GM19240 (cell line): Measurements from ENCODE around the gene RFX1.
"Not testable (repeated sequence)": the region's sequence is repeated elsewhere in the genome, so short reads cannot be mapped to it uniquely, and the experiment has no call there.

Source experiments
- DNase-seq: peaks from one replicate; pipeline ENCODE4 v3.0.0; 2011; ENCODE audit warnings: low spot score; ENCODE audit not compliant: insufficient read length

RFX1 gene

GRCh38 chr19:14006085-14006765 lies at the start of gene RFX1:
Gene RFX1, minus strand, starts transcription at chr19:14006320. Its CDS starts 12,477 bp downstream, at chr19:13993843.
- DNase-seq = no peak

DNA sequence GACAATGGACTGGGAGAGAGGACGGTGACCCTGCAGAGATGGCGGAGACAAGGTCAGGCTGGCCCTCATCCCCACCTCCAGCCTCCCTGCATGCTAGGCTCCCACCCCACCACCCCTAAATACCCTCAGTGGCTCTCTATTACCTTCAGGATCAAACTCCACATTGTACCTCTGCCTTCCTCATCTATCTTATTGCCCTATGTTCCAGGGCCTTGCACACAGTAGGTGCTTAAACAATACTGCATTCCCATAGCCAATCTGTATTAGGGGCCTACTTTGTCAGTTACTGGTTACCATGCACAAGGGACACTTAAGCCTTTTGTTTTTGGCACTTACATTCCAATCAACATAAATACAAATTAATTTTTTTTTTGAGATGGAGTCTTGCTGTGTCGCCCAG lies 49.3 kb upstream of the RFX1 start:
- DNase-seq = no peak

- DNase-seq = no peak
Measured at GRCh38 chr19:14054721-14055120, 48.6 kb upstream of the RFX1 start.

- DNase-seq = no peak
Measured at GRCh38 chr19:14054099-14054498, 48.0 kb upstream of the RFX1 start.

DNA sequence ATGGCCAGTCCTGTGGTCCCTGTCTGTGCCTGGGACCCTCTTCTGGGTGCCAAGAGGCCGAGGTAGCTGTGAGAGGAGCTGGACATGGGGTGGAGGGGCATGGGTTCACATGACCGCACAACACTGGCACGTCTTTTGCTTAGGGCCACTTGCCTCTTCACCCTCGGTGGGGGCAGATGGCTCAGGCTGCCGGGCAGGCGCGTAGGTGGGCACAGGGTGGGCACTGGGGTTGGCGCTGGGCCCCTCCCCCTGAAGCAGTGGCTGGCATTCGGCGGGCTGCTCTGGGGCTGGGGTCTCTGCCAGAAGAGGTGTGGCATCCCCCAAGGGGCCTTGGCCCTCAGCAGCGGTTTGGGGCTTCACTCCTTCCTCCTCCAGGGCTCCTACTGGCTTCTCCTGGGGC lies 47.4 kb upstream of the RFX1 start:
- DNase-seq = no peak

GRCh38 chr19:14053032-14053431 lies 46.9 kb upstream of the RFX1 start:
- DNase-seq = no peak

GRCh38 chr19:14052470-14052869 lies 46.4 kb upstream of the RFX1 start:
- no peak for DNase-seq

DNA sequence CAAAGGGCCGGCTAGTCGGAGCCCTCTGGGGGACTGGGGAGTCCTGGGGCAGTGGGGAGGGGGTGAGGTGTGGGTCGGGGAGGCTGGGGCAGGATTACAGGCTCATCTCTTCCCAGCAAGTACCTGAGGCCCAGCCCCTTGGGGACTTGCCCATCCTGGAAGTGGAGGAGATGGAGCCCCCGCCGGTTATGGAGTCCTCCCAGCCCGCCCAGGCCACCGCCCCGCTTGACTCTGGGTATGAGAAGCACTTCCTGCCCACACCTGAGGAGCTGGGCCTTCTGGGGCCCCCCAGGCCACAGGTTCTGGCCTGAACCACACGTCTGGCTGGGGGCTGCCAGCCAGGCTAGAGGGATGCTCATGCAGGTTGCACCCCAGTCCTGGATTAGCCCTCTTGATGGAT lies 45.9 kb upstream of the RFX1 start:
- DNase-seq = no peak

DNA sequence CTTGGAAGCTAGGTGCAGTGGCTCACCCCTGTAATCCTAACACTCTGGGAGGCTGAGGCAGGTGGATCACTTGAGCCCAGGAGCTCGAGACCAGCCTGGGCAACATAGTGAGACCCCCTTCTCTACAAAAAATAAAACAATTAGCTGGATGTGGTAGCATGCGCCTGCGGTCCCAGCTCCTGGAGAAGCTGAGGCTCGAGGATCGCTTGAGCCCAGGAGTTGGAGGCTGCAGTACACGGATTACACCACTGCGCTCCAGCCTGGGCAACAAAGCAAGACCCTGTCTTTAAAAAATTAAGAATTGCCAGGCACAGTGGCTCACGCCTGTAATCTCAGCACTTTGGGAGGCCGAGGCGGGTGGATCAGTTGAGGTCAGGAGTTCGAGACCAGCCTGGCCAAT lies 44.8 kb upstream of the RFX1 start:
- not testable (repeated sequence) for DNase-seq

DNA sequence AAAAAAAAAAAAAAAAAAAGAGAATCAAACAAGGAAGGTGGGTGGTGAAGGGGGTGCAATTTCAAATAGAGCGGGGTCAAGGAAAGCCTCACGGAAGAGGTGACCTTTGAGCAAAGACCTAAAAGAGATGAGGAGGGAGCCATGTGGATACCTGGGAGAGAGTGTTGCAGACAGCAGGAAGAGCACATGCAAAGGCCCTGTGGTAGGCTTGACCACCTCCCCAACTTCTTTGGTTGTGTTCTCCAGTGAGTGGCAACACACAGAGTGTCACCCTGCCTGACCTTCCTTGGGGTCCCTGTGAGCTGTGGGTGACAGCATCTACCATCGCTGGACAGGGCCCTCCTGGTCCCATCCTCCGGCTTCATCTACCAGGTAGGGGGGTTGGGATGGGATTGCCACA lies 44.4 kb upstream of the RFX1 start:
- no peak for DNase-seq

DNA sequence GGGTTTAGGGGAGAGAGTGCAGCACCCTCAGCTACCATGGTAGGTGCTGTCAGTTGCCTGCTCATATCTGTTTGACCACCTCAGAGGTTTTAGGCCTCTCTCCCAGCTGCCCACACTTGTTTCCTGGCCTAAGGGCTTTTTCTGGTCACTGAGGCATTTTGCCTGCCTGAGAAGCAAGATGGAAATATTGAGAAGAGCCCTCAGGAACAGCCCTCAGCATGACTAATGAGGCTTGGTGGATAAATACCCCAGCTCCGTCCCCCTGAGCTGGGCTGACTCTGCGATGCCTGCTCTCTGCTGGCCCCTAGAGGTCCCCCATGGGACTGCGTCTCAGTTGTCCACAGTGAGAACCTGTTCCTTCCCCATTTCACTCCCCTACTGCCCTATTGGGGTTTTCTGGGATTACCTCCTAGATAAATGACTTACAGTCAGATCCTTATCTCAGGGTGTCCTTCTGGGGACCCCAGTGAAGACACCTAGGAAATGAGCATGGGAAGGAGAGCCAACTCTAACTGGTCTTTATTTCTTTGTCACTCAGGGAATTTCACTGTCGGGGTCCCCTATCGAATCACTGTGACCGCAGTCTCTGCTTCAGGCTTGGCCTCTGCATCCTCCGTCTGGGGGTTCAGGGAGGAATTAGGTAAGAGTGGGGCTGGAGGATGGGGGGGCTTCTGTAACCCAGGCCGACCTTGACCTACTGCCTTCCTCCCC lies 42.5 kb upstream of the RFX1 start:
- peak; percentile 73 for DNase-seq

GRCh38 chr19:14047866-14048265 lies 41.7 kb upstream of the RFX1 start:
- DNase-seq = not testable (repeated sequence)

GRCh38 chr19:14042659-14043608 lies 36.8 kb upstream of the RFX1 start:
- peak; percentile 48 for DNase-seq

DNA sequence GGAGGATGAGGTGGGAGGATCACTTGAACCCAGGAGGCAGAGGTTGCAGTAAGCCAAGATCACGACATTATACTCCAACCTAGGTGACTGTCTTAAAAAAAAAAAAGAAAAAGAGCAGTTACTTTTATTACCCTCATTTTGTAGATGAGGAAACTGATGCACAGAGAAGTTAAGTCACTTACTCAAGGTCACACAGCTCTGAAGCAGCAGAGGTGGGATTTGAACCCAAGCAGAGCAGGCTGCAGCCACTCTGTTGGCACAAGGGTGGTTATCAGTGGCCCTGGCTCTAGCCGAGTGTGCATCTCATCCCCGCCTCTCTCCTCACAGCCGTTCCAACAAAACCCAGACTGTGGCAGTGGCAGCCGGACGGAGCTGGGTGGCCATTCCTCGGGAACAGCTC lies 33.1 kb upstream of the RFX1 start:
- DNase-seq = no peak

- no peak for DNase-seq
Measured at GRCh38 chr19:14035706-14036105, 29.6 kb upstream of the RFX1 start.

DNA sequence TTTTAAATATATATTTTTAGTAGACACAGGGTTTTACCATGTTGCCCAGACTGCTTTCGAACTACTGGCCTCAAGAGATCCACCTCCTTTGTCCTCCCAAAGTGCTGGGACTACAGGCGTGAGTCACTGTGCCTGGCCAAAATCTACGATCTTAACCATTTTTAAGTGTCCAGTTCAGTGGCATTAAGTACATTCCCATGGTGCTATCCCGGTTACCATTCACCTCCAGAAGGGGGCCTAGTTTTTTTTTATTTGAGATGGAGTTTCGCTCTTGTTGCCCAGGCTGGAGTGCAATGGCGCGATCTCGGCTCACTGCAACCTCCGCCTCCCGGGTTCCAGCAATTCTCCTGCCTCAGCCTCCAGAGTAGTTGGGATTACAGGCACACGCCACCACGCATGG lies 29.0 kb upstream of the RFX1 start:
- DNase-seq = not testable (repeated sequence)

DNA sequence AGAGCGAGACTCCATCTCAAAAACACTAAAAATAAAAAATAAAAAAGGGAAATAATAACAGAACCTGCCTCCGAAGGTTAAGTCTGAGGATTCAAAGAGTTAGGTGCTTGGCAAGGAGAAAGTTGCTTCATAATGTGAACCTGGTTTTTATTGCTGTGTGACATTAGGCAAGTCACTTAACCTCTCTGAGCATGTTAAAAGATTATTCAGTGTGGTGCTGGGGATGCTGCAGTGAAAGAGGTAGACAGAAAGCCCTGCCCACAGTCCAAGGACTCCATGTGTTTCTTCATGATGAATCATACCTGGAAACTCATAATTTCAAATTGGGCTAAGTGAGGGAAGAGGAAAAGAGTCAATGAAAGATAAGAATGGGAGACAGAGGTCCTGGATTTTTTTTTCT lies 27.8 kb upstream of the RFX1 start:
- DNase-seq = no peak

DNA sequence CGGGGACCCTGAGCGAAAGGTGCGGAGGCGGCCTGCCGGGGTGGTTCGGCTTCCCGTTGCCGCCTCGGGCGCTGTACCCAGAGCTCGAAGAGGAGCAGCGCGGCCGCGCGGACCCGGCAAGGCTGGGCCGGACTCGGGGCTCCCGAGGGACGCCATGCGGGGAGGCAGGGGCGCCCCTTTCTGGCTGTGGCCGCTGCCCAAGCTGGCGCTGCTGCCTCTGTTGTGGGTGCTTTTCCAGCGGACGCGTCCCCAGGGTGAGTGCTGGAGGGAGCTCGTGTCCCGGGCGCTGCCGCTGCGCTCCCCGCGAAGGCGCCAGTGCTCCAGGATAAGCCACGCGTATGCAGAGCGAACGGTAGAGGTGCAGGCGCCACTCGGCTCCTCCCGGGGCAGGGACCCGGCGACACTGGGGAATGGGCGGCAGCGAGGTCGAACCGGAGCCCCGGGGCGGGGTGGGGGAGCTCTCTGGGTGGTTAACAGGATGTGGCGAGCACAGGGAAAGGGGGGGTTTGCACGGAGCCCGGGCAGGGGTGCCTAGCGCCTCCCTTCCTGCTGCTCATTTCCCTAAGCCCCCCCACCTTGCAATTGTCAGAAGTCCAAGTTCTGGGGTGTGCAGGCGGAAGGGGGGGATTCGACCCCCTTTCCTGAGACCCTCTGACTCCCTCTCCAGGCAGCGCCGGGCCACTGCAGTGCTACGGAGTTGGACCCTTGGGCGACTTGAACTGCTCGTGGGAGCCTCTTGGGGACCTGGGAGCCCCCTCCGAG lies 25.8 kb upstream of the RFX1 start, which contains the start of gene IL27RA:
TSS of gene IL27RA (plus strand) at position 44 of the 762 bp plus-strand sequence. CDS start at position 155, 111 bp downstream.
- DNase-seq = peak; percentile 76

- no peak for DNase-seq
Measured at GRCh38 chr19:14030997-14031718, 25.0 kb upstream of the RFX1 start.

DNA sequence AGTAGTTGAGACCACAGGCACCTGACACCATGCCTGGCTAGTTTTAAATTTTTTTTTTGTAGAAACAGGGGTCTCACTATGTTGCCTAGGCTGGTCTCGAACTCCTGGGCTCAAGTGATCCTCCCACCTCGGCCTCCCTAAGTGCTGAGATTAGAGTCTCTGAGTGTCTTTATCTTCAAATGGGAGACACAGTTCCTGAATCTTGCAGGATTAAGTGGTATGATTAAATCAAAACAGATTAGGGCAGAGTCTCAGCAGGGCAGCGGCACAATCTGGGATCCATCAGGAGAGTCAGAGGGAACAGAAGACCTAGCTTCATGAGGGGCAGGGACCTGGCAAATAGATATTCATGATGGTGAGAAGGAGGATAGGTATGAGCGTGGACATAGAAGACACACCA lies 22.8 kb upstream of the RFX1 start:
- DNase-seq = no peak
